Activated CD4-positive, CD25-positive, alpha-beta regulatory T cell (primary cell): ENCODE results near the gene LGR6.
"Not testable (repeated sequence)": the region's sequence is repeated elsewhere in the genome, so short reads cannot be mapped to it uniquely, and the experiment has no call there.

ENCODE experiments used
- DNase-seq, 4 experiments: peaks; one replicate each; lab custom pipeline; 2025; lab: John Stamatoyannopoulos, UW

Gene LGR6

DNA sequence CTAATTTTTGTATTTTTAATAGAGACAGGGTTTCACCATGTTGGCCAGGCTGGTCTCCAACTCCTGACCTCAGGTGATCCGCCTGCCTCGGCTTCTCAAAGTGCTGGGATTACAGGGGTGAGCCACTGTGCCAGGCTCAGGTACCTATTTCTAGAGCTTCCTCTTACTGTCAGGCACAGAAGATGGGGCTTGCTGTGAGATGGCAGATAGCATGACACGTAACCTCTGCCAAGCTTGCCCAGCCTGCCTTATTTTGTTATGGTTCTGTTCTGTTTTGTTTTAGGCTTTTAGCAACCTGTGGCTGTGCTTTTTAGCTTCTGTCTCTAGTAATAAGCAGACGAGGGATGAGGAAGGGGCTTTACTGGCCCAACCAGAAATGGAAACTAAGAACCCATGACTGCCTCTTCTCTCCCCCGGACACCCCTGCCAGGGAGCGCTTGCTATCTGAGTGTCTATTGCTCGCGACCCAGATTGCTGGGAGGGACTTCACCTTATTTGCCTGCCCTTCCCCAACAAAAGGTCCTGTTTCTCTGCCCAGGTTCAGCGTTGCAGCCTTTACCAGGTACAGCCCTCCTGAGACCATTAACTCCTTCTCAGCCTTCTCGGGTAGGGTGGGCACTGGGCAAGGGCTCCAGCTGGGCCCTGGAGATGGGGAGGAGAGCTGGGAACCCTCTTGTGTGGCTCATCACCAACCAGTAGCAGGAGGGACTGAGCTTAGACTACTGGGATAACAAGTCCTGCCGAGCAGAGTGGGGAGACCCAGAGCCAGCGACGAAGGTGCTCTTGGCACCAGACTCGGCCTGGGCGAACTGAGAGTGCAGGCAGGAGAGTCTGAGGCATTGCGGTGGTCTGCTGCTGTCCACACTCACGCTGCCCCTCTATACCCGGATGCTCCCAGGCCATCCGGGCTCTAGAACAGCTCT, 13.5 kb upstream of the LGR6 start:
- DNase-seq, result no peak

DNA sequence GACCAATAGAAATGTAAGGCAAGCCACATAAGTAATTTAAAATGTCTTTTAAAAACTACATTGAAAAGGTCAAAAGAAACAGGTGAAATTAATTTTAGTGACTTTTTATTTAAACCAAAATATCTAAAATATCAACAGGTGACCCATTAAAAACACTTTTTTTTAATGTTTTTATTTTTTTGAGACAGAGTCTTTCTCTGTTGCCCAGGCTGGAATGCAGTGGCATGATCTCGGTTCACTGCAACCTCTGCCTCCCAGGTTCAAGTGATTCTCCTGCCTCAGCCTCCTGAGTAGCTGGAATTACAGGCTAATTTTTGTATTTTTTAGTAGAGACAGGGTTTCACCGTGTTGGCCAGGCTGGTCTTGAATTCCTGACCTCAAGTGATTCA, 12.9 kb upstream of the LGR6 start:
- not testable (repeated sequence) for DNase-seq

DNA sequence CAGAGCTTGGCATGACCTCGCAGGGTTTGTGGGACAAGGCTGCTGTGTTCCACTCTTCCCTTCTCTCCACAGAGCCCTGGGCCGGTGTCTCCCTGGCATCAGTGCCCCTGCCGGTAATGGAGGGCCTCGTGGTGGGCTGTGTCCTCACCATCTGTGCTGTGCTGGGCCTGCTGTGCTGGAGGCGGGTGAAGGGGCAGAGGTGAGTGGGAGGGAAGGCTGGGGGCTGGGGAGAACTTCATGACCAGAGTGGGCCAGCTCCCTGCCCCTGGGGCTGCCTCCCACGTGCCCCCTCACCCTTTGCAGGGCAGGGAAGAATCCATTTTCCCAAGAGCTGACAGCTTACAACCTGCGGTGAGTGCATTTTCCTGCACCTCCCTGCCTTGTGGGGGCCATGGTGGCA, 12.0 kb upstream of the LGR6 start:
- no peak for DNase-seq

DNA sequence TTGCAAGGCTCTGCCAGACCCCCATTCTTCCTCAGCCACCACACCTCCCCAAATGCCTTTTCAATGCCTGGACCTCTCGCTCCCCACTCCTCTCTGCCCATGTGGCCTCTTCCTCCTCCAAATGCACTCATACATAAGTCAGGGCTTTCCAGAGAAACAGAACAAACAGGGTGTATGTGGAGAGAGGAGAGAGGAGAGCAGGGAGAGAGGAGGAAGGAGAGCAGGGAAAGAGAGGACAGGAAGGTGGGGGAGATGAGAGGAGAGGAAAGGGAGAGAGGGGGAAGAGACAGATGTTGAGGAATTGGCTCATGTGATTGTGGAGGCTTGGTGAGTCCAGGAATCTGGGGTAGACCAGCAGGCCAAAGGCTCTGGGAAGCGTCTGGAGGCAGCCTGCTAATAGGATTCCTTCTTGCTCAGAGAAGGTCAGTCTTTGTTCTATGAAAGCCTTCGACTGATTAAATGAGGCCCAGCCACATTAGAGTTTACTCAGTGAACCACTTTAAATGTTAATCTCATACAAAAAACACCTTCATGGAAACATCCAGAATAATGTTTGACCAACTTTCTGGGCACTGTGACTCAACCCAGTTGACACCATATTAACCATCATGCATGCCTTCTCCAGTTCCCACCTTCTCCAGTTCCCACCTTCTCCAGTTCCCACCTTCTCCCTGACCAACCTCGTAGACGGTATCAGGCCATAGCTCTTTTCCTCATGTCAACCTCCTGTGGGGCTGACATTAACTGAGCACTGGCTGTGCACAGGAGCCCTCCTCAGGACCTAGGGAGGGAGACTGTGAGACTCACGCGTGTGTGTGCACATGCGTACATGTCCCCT, 11.3 kb upstream of the LGR6 start:
- DNase-seq, result no peak

DNA sequence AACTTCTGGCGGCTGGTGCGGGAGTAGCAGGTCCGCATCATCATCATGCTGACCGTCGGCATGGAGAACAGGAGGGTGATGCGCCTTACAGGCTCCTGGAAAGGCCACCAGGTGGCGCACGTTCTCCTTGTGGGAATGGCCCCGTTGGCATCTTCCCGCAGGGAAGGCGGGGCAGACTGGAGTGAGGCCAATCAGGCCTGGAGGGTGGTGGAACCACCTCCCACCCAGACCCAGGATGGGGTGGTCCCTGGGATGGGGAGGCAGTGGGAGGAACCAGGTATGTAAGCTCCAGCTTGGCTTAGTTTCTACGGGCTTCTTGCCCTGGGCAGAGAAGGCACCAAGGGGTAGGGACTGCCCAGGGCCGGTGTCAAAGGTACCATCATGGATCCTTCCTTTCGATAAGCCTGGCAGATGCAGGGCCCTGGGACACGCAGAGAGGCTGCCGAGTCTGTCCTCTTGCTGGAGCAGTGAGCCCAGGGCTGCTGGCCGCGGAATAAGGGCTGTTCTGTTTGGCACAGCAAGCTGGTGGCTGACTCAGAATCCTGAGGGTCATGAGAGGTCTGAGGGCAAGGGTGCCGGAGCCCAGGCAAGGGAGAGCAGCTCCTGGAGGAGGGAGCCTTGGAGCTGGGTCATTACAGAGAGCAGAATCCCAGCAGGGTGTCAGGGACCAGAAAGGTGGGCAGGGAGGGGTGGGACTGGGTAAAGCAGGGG, 8.7 kb upstream of the LGR6 start:
- peak; percentile 20 to 59 (median 48) for DNase-seq

DNA sequence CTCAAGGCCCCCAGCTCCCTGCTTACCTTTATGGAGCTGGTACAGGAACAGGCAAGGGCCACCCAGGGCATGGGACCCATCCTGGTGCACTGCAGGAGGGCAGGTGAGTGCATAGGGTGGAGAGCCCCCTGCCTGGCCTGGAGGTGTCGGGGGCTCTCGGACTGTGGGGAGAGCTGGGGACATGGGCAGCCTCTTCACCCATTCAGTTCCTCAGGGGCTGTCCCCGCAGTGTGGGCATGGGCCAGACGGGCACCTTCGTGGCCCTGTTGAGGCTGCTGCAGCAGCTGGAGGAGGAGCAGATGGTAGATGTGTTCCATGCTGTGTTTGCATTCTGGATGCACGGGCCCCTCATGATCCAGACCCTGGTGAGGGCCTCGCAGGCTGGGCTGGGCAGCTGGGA, 7.3 kb upstream of the LGR6 start:
- DNase-seq, result no peak

DNA sequence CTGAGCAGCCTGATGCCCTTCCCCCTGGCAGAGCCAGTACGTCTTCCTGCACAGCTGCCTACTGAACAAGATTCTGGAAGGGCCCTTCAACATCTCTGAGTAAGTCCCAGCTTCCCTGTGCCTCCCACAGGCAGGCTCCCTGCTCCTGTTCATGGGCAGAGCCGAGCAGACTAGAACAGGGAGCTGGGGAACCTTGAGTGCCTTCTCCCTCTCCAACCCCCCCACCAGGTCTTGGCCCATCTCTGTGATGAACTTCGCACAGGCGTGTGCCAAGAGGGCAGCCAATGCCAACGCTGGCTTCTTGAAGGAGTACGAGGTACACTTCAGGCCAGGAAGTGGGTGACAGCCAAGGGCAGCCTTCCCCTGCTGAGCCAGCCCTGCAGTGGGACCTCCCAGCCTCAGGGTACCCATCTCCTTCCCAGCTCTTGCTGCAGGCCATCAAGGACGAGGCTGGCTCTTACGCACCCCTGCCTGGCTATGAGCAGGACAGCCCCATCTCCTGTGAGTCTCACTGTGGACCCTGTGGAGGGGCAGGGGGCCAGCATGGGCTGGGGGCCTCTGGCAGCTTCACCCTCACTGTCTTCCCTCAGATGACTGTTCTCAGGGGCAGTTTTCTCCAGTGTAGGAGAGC, 6.4 kb upstream of the LGR6 start:
- DNase-seq, result no peak

DNA sequence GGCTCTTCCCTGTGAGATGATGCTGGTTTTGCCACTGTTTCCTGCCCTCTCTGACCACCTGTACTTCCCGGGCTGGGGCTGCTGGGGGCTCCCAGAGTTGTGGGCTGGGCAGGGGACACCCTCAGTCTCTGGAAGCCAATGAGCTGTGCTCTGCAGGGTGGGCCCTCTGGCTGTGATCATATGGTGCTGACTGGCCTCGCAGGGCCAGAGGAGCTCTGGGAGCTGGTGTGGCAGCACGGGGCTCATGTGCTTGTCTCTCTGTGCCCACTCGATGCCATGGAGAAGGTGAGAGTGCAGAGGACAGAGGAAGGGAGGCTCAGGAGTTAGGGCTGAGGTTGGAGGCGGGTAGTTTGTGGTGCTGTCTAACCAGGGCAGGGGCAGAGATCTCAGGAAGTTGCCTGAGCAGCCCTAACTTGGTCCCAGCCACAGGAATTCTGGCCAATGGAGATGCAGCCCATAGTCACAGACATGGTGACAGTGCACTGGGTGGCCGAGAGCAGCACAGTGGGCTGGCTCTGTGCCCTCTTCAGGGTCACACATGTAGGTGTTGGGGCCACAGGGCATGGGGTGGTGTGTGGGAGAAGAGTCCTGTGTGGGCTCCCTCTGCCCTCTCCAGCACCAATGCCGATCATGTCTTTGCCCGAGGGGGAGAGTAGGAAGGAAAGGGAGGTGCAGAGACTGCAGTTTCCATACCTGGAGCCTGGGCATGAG, 5.7 kb upstream of the LGR6 start:
- no peak for DNase-seq

DNA sequence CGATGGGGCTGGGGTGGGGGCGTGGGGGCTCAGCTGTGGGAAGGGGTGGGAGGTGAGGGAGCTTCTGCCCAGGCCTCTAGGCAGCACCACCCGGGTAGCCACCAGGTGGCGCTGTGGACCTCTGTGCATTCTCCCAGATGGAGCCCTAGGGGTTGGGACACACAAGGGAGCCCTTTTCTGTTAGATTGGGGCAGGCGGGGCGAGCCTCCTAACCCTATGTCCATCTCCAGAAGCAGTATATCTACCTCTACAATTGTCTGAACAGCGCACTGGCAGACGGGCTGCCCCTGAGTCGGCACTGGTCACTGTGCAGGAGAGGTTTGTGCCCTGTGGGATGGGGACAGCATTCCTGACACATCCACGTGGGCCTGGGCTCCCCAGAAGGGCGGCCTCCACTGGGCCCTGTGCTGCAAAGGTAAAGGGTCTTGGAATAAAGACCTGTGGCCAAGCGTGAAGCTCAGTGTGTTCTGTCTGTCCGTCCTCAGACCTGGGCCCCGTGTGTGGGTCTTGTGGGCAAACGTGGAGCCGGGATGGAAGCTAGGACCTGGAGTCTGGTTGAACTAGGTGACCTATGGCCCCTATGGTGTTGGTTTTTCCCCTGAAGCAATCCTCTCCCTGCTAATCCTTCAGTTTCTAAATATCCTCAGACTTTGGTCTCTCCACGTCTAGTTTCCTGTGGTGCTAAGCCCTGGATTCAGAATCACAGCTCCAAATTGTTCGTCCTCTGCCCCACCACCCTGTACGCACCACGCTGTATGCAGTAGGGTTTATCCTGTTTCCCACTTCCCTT, 4.4 kb upstream of the LGR6 start:
- peak; percentile 61 to 79 (median 73) for DNase-seq

DNA sequence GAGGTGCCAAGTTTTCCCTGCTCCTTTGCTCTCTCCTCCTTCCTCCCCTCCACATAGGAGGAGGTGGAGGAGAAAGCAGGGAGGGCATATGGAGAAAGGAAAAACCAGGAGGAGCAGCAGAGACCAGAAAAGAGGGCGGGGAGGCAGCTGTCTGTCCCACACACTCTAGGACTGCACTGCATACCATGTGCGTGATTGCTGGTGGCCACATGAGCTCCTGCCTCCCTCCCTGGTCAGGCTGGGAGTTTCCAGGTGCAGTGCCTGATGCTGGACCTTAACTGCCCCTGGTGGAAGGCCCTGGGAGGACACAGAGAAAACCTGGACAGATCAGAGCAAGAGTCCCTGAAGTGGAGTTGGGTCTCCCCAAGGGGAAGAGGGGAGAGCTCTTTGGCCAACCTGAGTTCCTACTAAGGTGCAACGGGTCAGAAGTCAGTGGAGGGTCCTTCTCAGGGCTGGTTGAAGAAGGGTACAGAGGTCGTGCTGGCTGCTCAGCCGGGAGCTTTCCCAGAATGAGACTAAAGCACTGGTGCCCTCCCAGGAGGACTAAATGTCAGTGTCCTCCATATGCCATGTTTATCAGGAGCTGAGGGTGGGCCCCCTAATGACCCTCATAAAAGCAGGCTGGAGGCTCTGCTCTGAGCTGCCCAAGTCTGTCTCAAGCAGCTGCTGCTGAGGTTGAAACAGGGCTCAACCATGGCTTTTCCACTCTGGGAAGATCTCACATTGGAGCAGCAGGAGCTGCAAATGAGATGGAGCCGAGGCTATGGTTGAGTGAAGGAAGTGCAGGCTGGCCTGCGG, 3.5 kb upstream of the LGR6 start:
- no peak for DNase-seq

DNA sequence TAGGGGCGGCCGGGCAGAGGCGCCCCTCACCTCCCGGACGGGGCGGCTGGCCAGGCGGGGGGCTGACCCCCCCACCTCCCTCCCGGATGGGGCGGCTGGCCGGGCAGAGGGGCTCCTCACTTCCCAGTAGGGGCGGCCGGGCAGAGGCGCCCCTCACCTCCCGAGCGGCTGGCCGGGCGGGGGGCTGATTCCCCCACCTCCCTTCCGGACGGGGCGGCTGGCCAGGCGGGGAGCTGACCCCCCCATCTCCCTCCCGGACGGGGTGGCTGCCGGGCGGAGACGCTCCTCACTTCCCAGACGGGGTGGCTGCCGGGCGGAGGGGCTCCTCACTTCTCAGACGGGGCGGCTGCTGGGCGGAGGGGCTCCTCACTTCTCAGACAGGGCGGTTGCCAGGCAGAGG, 2.2 kb upstream of the LGR6 start:
- DNase-seq, result not testable (repeated sequence)

DNA sequence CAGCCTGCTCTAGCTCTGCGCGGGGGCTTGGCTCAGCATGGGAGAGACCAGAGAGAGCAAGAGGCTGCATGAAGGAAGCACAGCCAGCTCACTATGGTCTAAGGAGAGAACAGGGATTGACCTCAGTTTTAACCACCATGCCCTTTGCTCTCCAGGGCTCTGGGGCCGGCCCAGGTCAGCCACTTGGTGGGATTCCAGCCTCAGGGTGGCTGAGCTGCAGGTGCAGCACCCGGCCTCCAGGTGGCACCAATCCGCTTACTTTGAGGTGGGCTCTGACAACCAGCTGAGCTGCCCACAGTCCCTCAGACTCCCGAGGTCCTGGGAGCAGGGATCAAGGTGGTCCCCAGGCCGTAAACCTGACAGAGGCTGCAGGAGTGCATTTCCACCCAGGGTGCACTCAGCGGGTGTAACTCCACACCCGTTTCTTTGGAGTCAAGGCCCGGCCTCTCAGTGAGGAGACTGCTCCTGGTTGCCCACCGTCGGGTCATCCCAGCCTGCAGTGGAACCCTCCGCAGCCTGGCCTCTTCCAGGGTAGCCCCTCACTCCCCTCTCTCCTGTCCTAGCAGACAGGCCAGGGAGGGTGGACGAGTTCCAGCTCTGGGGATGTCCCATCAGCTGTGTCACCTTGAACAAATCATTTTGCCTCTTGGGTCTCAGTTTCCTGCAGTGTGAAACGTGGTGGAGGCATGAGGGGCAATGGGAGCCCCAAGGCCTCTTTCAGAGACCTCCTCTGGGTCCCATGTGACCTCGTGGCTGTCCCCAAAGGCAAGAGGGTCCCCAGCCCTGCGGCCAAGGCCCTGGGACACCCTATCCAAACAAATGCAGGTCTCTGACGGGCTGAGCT, 607 bp upstream of the LGR6 start:
- DNase-seq, result peak in 3 of 4 experiments; percentile 21 to 42 (median 22)

DNA sequence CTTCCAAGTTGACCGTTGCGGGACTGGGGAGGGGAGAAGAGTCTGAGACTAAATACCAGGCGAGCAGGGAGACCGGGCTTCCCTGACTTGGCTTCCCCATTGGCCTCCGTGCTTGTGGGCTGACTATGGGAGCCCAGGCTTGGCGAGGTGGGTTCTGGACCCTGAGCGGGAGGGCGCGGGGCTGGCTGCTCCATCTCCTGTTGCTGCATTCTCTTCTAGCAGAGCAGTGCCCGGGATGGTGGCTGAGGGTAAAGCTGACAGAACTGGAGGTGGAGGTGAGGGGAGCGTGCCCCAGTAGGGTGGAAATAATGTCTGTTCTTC, 689 bp downstream of the LGR6 start:
- DNase-seq, result no peak

DNA sequence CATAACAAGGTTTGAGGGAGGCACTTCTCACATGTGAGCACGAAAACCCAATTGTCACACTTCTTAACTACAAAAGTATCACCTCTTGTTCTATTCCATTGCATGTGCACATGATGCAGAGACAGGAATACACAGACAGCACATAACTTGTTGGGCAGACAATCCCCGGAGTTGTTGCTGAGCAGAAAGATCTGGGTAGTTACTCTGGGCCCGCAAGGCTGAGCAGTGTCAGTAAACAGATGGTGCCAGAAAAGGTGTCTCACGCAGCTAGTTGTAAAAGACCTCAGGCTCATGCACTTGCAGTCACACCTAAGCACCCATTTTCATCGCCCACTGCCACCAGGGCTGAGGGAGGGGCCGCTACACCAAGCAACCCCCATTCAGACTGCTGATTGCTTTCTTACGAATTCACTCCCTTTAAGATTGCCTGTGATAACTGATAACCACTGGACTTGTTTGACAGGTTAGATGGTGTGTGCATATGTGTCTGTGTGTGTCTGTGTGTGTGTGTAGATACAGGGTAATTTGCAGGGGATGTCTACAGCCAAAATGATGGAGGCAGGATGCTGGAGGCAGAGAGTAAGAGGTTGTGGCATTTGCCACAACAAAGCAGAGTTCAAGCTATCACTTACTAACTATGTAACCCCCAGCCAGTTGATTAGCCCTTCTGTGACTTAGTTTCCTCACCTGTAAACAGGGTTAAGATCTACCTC, 4.2 kb downstream of the LGR6 start:
- no peak for DNase-seq

DNA sequence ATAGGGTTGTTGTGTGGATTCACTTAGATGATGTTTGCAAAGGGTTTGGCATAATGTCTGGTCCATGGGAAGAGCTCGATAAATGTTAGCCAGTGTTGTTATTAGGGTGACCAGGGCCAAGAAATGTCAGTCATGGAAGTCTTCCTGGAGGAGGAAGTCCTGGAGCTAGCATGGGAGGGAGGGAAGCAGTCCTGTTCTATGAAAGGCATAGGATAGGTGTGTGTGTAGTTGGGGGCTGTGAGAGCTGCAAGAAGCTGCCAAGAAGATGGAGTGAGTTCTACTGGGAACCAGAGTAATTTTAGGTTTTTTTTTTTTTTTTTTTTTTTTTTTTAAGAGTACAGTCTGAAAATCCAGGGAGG, 4.7 kb downstream of the LGR6 start:
- DNase-seq, result no peak

DNA sequence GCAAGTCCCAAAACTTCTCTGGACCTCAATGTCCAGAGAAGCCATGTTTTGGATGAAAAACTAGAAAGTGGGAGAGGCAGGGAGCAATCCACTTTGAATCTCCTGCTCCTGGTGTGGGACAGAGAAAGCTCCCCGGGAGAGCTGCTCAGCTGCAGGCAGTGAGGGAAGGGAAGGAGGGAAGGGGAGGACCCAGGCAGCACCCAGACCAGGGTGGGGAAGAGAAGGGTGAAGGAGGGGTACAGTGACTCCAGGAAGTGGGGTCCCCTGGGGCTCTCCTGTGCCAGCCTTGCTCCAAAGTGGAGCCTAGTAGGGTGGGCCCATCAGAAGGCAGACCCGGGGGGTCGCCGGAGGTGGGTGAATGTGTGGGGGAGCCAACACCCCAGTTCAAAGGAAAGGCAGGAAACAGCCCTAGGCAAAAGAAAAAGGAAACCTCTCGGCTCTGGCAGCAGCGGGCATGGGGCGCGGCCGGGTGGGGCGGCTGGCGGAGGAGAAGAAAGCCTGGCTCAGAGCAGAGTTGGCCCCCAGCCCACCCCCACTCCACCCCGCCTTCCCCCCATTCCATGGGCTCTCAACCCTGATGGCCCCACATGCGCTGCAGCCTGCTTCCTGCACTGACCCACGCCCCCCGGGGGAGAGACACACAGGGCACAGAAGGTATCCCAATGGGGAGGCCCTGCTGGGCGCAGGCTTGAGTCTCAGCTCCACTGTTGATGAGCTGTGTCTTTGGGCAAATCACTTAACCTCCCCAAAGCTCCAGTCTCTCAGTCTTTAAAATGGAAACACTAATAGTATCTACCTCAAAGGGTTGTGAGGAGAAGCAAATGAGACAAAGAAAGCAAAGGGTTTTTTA, 5.7 kb downstream of the LGR6 start:
- no peak for DNase-seq

DNA sequence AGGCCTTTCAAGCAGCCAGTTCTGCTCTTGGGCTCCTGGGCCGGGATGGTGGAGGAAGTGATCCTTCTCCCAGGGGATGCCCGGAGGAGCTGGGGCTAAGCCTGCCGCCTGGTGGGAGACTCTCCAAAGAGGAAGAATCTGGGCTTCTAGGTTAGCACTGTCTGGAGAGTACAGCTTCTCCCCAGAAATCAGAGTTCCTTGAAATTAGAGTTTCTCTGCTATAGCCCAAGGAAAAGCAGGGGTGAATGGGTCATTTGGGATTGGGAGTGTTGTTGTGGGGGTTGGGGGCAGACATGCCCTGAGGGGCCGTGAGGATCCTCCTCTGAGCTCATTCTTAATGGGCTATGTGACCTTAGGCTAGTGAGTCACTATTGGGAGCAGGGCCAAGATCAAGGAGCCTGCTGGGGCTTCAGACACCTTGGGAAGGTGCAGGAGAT, 6.5 kb downstream of the LGR6 start:
- no peak for DNase-seq
